Measurements from ENCODE around the gene ENTREP3.
"Not testable (repeated sequence)": the region's sequence is repeated elsewhere in the genome, so short reads cannot be mapped to it uniquely, and the experiment has no call there.

Gene ENTREP3

GRCh38 chr1:155250633-155251449 is 4.4 kb downstream of the ENTREP3 start:
- DNase-seq: peak; percentile 86

- DNase-seq: no peak
Observed at GRCh38 chr1:155250246-155250632, 5.0 kb downstream of the ENTREP3 start.

- DNase-seq: no peak
Observed at GRCh38 chr1:155247667-155248553, 7.4 kb downstream of the ENTREP3 start.

- DNase-seq: not testable (repeated sequence)
Observed at GRCh38 chr1:155246796-155247195, 8.5 kb downstream of the ENTREP3 start.

GRCh38 chr1:155245163-155245524 is 10.1 kb downstream of the ENTREP3 start:
- no peak for DNase-seq

GRCh38 chr1:155244368-155245162 is 10.7 kb downstream of the ENTREP3 start:
- peak; percentile 99 for DNase-seq

- DNase-seq: no peak
Observed at GRCh38 chr1:155242805-155243358, 12.4 kb downstream of the ENTREP3 start.

GRCh38 chr1:155241841-155242264 is 13.4 kb downstream of the ENTREP3 start:
- no peak for DNase-seq

GRCh38 chr1:155241069-155241679 is 14.1 kb downstream of the ENTREP3 start:
- peak; percentile 65 for DNase-seq

GRCh38 chr1:155236451-155236850 is 18.8 kb downstream of the ENTREP3 start:
- DNase-seq: no peak

GRCh38 chr1:155235375-155235774 is 19.9 kb downstream of the ENTREP3 start:
- not testable (repeated sequence) for DNase-seq

GRCh38 chr1:155233502-155233901 is 21.8 kb downstream of the ENTREP3 start:
- not testable (repeated sequence) for DNase-seq

GRCh38 chr1:155232001-155232978 is 23.0 kb downstream of the ENTREP3 start:
- DNase-seq: not testable (repeated sequence)

GRCh38 chr1:155231302-155231701 is 24.0 kb downstream of the ENTREP3 start:
- DNase-seq: not testable (repeated sequence)

- no peak for DNase-seq
Observed at GRCh38 chr1:155228096-155228427, 27.2 kb downstream of the ENTREP3 start.

- DNase-seq: peak; percentile 98
Observed at GRCh38 chr1:155227261-155228095, 27.8 kb downstream of the ENTREP3 start.

GRCh38 chr1:155226910-155227260 is 28.4 kb downstream of the ENTREP3 start:
- DNase-seq: peak; percentile 53

GRCh38 chr1:155226188-155226909 is 28.9 kb downstream of the ENTREP3 start:
- peak; percentile 77 for DNase-seq

- DNase-seq: not testable (repeated sequence)
Observed at GRCh38 chr1:155225404-155225759, 29.9 kb downstream of the ENTREP3 start.

GRCh38 chr1:155223047-155223446 is 32.2 kb downstream of the ENTREP3 start:
- DNase-seq: no peak

Measured in NCI-H2171 (cell line).